HFFc6 (cell line): ENCODE measurements around the gene FTCDNL1. TPM values are rescaled to one million over a fixed set of nuclear protein-coding genes. Genes with fewer than 3 reads are reported as not detected.

Experiments
- DNase-seq: peaks from one replicate; pipeline ENCODE4 v3.0.0-alpha.2; 2018
- H3K27ac Mint-ChIP-seq: 2 replicates; pipeline ENCODE4 v1.8.0; 2020; ENCODE audit warnings: mild to moderate bottlenecking, mixed read lengths
- H3K27me3 Mint-ChIP-seq: 2 replicates; pipeline ENCODE4 v1.8.0; 2021; ENCODE audit warnings: mild to moderate bottlenecking, moderate library complexity, mixed read lengths; ENCODE audit not compliant: insufficient read depth
- H3K36me3 Mint-ChIP-seq: 2 replicates; pipeline ENCODE4 v1.8.0; 2021; ENCODE audit warnings: low read depth, mixed read lengths
- H3K4me1 Mint-ChIP-seq: 2 replicates; pipeline ENCODE4 v1.8.0; 2020; ENCODE audit warnings: low read depth, mixed read lengths
- H3K4me3 Mint-ChIP-seq: 2 replicates; pipeline ENCODE4 v1.8.0; 2020; ENCODE audit warnings: mild to moderate bottlenecking, moderate library complexity, mixed read lengths
- H3K9me3 Mint-ChIP-seq: 2 replicates; pipeline ENCODE4 v1.8.0; 2020; ENCODE audit warnings: mild to moderate bottlenecking, mixed read lengths
- CTCF ChIP-seq: fragments of 200-600 bp; sonication (generic); IDR thresholded peaks from 2 replicates; pipeline ENCODE4 v1.5.0; 2021; ENCODE audit warnings: antibody characterized with exemption, mild to moderate bottlenecking
- total RNA-seq, 6 experiments: library from RNA; stranded (reverse); fragmentation: NEBNext Ultra II Directional; extraction: Animal tissue kit (Norgen Biotek cat#: 25700); gene quantifications; 2 replicates in 1 of 6; 3 replicates in 5 of 6; pipeline ENCODE4 v1.2.3, GENCODE V29; 2021

FTCDNL1 gene
- total RNA-seq, 6 experiments from 2014 or later = 0.43 to 0.80 (median 0.64) TPM

- Mint-ChIP-seq H3K36me3 (no peaks in the 10 kb centered on the region), H3K9me3 (no peaks in the 10 kb centered on the region), H3K4me1 (peaks cover 17% of the 10 kb centered on the region), H3K27me3 (peaks cover 10% of the 10 kb centered on the region), H3K27ac (no peak overlapping the region), H3K4me3 (no peak overlapping the region)
- DNase-seq = no peak
- TF ChIP-seq CTCF = no peak
Observed at GRCh38 chr2:199742884-199743283, 108.1 kb downstream of the FTCDNL1 start.

- Mint-ChIP-seq H3K9me3 (no peaks in the 10 kb centered on the region), H3K36me3 (no peaks in the 10 kb centered on the region), H3K27me3 (peaks cover 9% of the 10 kb centered on the region), H3K4me3 (peak overlapping the region; percentile 59; the same call in 1 of the 2 replicates), H3K4me1 (peaks cover 17% of the 10 kb centered on the region), H3K27ac (no peak overlapping the region)
- TF ChIP-seq CTCF = peak; percentile 2; the same call in 1 of the 2 replicates
- DNase-seq = no peak
Observed at GRCh38 chr2:199740111-199740428, 110.9 kb downstream of the FTCDNL1 start.

GRCh38 chr2:199739413-199740110, 111.4 kb downstream of the FTCDNL1 start:
- TF ChIP-seq CTCF = peak; percentile 97
- Mint-ChIP-seq H3K27me3 (peaks cover 9% of the 10 kb centered on the region), H3K9me3 (no peaks in the 10 kb centered on the region), H3K36me3 (no peaks in the 10 kb centered on the region), H3K4me3 (peak overlapping the region; percentile 59; the same call in 1 of the 2 replicates), H3K4me1 (peaks cover 17% of the 10 kb centered on the region), H3K27ac (no peak overlapping the region)
- DNase-seq = peak; percentile 27

- Mint-ChIP-seq H3K36me3 (no peaks in the 10 kb centered on the region), H3K27me3 (peaks cover 9% of the 10 kb centered on the region), H3K9me3 (no peaks in the 10 kb centered on the region), H3K4me3 (no peak overlapping the region), H3K27ac (no peak overlapping the region), H3K4me1 (peaks cover 17% of the 10 kb centered on the region)
- TF ChIP-seq CTCF = no peak
- DNase-seq = peak; percentile 23
Observed at GRCh38 chr2:199738727-199739412, 112.1 kb downstream of the FTCDNL1 start.

- H3K4me1 Mint-ChIP-seq = peaks cover 12% of the 10 kb centered on the region
- H3K9me3 Mint-ChIP-seq = no peaks in the 10 kb centered on the region
- H3K27me3 Mint-ChIP-seq = peaks cover 6% of the 10 kb centered on the region
- TF ChIP-seq CTCF = no peak
- H3K4me3 Mint-ChIP-seq = no peak overlapping the region
- no peaks in the 10 kb centered on the region for H3K36me3 Mint-ChIP-seq
- H3K27ac Mint-ChIP-seq = no peak overlapping the region
- no peak for DNase-seq
Observed at GRCh38 chr2:199734651-199735050, 116.3 kb downstream of the FTCDNL1 start.
